DMS79 treated with DMSO at 0.1 percent for 48 hours (cell line): ENCODE results near the gene TAF1A.
"Not testable (repeated sequence)": the region's sequence is repeated elsewhere in the genome, so short reads cannot be mapped to it uniquely, and the experiment has no call there.

Experiments
- DNase-seq: peaks from one replicate; lab custom pipeline; 2025; lab: John Stamatoyannopoulos, UW

TAF1A gene

GRCh38 chr1:222589462-222590302, at the start of gene TAF1A:
TSS of gene TAF1A (minus strand) at chr1:222589933.
- peak; percentile 88 for DNase-seq

DNA sequence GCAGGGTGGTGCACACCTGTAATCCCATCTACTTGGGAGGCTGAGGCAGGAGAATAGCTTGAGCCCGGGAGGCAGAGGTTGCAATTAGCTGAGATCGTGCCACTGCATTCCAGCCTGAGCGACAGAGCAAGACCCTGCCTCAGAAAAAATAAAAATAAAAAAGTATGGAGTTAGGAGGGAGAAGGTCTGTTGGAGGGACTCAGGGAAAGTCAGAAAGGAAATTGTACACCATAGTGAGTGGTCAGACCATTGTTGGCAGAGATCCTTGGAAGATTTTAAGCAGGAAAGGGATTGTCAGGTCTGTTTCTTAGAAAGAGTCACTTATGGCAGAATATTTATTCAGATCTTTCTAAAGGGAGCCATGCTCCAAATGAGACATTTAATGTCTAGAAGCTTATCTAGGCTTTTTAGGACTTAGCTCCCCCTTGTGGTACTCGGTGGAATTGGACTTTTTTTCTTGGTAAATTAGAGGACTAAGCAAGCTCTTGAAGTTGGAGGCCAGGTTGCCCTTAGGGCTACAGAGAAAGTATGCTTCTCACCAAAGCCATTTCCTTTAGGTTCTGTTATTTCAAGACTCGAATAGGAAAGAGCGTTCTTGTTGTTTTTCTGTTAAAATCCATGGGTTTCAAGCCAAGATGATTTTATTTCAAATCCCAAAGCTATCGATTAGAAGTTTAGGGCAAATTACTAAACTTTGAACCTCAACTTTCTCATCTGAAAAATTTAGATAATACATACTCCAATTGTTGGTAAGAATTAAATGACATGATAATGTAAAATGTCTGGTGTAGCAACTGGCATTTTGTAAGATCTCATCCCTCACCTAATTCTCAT, 44.7 kb upstream of the TAF1A start:
- peak; percentile 77 for DNase-seq

DNA sequence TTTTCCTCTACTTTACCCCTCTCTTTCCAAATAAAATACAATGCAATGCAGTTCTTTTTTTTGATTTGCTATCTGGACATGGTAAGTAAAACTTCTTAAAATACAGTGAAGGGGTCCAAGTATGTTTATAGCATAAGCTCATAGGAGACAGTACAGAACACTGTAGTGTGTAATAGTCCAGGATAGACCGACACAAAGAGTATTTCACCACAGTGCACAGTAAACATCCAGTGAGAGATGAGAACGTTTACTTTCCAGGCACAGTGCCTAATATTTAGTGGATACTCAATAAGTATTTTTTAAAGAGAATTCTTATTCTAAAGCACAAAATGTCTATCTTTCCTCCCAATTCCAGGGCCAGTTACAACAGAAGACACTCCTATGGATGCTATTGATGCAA, 43.0 kb upstream of the TAF1A start:
- DNase-seq: no peak

- no peak for DNase-seq
These were observed 42.0 kb upstream of the TAF1A start for GRCh38 chr1:222631611-222632208.

DNA sequence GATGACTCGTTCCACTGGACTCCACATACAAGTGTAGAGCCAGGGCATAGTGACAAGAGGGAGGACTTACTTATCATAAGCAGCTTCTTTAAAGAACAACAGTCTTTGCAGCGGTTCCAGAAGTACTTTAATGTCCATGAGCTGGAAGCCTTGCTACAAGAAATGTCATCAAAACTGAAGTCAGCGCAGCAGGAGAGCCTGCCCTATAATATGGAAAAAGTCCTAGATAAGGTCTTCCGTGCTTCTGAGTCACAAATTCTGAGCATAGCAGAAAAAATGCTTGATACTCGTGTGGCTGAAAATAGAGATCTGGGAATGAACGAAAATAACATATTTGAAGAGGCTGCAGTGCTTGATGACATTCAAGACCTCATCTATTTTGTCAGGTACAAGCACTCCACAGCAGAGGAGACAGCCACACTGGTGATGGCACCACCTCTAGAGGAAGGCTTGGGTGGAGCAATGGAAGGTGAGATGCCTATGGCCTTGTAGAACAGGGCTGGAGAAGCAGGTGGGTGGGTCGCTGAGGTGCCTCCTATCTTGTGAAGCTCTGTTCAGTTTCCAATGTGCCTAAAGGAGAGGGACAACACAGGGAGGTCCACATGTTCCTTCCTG, 40.3 kb upstream of the TAF1A start:
- DNase-seq: no peak

DNA sequence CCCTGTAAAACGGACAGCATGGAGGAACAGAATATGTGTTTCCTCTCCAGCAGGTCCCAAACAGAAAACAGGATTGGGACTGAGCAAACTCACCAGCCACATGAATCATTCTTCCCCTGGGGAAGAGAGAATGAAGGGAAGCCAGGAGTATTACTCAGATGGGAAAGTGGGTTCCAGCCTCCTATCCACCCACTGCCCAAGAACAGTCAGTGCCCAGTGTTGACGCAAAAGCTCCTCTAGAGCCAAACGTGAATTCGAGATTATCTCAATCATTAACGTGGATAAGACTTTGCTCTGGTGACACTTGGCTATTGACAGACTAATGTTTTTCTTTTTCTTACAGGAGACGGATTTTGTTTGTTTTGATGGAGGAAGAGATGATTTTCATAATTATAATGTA, 37.5 kb upstream of the TAF1A start:
- DNase-seq: no peak

DNA sequence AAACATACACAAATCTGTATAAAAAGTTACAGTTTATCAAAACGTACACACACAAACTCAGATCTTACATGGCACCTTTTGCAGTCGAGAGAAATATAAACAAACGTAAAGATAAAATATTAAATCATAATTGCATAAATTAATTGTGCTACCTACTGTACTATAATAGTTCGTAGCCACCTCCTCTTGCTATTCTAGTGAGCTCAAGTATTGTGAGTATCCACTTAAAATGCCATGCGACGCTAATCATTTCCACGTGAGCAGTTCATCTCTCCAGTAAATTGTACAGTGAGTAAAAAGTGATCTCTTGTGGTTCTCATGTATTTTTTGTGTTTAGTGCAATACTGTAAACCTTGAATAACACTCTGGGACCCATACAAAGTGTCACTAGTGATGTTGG, 34.5 kb upstream of the TAF1A start:
- DNase-seq: no peak

GRCh38 chr1:222623458-222623857, 33.7 kb upstream of the TAF1A start:
- no peak for DNase-seq

- DNase-seq: no peak
These were observed 33.0 kb upstream of the TAF1A start for GRCh38 chr1:222622765-222623164.

- DNase-seq: no peak
These were observed 30.8 kb upstream of the TAF1A start for GRCh38 chr1:222620566-222620965.

GRCh38 chr1:222618880-222619596, 29.3 kb upstream of the TAF1A start:
- no peak for DNase-seq

GRCh38 chr1:222618001-222618879, 28.5 kb upstream of the TAF1A start, which contains the start of gene MIA3:
TSS of gene MIA3 (plus strand) at chr1:222618097. CDS start at chr1:222618111, 14 bp downstream.
- peak; percentile 50 for DNase-seq

GRCh38 chr1:222617367-222617951, 27.7 kb upstream of the TAF1A start:
- DNase-seq: peak; percentile 95

GRCh38 chr1:222616525-222616924, 26.8 kb upstream of the TAF1A start:
- DNase-seq: no peak

GRCh38 chr1:222613627-222614026, 23.9 kb upstream of the TAF1A start:
- DNase-seq: no peak

DNA sequence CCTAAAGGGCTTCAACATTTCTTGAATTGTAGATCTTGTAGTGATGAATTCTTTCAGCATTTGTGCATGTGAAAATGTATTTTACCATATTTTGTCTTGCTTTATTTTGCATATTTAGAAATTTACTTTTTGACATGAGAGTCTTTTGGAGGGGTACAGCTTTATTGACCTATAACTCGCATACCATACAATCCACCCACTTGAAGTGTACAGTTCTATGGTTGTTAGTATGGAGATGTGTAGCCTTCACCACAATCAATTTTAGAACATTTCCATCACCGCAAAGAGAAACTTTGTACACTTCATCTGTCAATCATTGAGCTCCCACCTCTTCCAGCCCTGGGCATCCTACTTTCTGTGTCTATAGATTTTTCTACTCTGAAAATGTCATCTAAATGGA, 21.0 kb upstream of the TAF1A start:
- no peak for DNase-seq

GRCh38 chr1:222609111-222609510, 19.4 kb upstream of the TAF1A start:
- not testable (repeated sequence) for DNase-seq

GRCh38 chr1:222606757-222607156, 17.0 kb upstream of the TAF1A start:
- DNase-seq: no peak

DNA sequence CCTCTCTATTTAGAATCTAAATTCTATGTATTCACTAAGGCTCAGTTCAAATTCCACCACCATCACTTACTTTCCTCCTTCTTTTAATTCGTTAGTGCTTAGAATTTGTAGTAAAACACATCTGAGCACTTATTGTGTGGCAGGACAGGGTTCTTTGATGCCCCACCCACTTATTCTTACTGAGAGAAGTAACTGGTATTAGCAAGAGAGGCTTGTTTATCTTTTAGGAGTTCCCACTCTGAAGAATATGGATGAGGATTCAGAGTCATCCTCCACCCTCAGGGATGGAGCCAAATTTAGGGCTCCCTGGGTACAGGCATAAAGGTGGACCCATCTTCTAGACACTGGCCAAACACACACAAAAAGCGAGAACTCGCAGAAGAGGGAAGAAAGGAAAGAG, 11.5 kb upstream of the TAF1A start:
- DNase-seq: no peak

DNA sequence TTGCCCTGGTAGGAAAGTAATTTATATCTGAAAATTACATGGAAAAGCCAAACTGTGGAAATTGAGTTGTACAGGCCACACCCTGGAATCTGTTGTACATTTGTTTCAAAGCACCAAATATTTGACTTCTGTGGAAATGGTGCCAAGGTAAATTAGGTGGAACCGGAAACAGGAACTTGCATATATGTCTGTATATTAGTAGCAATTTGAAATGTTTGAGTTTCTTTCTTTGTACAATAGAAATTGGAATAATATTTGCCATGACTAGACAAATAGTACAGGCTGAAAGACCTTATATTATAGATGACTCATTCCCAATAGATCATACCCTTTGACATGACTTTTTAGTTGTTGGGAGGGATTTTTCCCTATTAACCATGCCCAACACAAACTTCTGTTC, 10.5 kb upstream of the TAF1A start:
- no peak for DNase-seq
